Esophagus squamous epithelium (tissue), 5 donors: Measurements from ENCODE around the gene SULT2B1. TPM values are rescaled to one million over a fixed set of nuclear protein-coding genes. Genes with fewer than 3 reads are reported as not detected.

Experiments used
- DNase-seq: peaks from one replicate; lab custom pipeline; 2025; lab: John Stamatoyannopoulos, UW
- H3K27ac ChIP-seq, 4 donors: fragments of 200-600 bp; sonication (generic); one replicate each; pipeline ENCODE4 v1.5.1; 2016 to 2019; ENCODE audit warnings: mild to moderate bottlenecking in 1 of 4
- H3K27me3 ChIP-seq, 4 donors: fragments of 200-600 bp; sonication (generic); 1 replicate in 3 of 4; 2 replicates in 1 of 4; pipeline versions ENCODE4 v1.5.1 to v1.6.0; 2017 to 2021; ENCODE audit warnings: antibody characterized with exemption in 1 of 4
- H3K36me3 ChIP-seq, 3 donors: fragments of 200-600 bp; sonication (generic); one replicate each; pipeline ENCODE4 v1.5.1; 2016 to 2019
- H3K4me1 ChIP-seq, 3 donors: fragments of 200-600 bp; sonication (generic); one replicate each; pipeline ENCODE4 v1.5.1; 2017 to 2019
- H3K4me3 ChIP-seq, 4 donors: fragments of 200-600 bp; sonication (generic); 1 replicate in 3 of 4; 2 replicates in 1 of 4; pipeline ENCODE4 v1.5.1; 2016 to 2019; ENCODE audit warnings: mild to moderate bottlenecking in 2 of 4, moderate library complexity in 1 of 4
- H3K9me3 ChIP-seq, 3 donors: fragments of 200-600 bp; sonication (generic); one replicate each; pipeline ENCODE4 v1.5.1; 2016 to 2019
- POLR2A ChIP-seq, 4 donors: fragments of 450-650 bp; IDR thresholded peaks; one replicate each; pipeline ENCODE4 v1.6.1; 2017; ENCODE audit warnings: antibody characterized with exemption in 4 of 4, mild to moderate bottlenecking in 4 of 4, moderate library complexity in 3 of 4
- WGBS, 2 donors: methylation state at CpG; one replicate each; pipeline ENCODE4 v1.1.5; 2018; 5-methylcytosine and 5-hydroxymethylcytosine counted together
- intact Hi-C: fragments of 100-400 bp; cut with DNase I; formaldehyde crosslinking; loops from one replicate; pipeline ENCODE4 v1.15.0; 2022
- total RNA-seq, 4 donors: library from RNA; depleted of rRNA; stranded (reverse); fragments of >200 nt; gene quantifications; one replicate each; pipeline ENCODE4 v1.1.0, GENCODE V29; 2016
- TF ChIP-seq, protein P1 (sequence below), 6 experiments: fragments of 450-650 bp in 4 of 6; fragments of 200-600 bp in 2 of 6; sonication (generic) in 2 of 6; IDR thresholded peaks; one replicate each; pipeline ENCODE4 v1.5.1; 2016 to 2019; ENCODE audit warnings: antibody characterized with exemption in 6 of 6, mild to moderate bottlenecking in 4 of 6, moderate library complexity in 4 of 6
- donor health status: DM: yes; HTN: yes; CAD: no.

The SULT2B1 gene
- total RNA-seq, 4 donors from 2014 or later = 84.8 to 253 (median 150) TPM

GRCh38 chr19:48578891-48579290 lies 26.9 kb downstream of the SULT2B1 start:
- intact Hi-C loops = no loop called here
- TF ChIP-seq POLR2A (IDR thresholded peaks at IDR 0.05) = no peak
- TF ChIP-seq, protein P1, sequence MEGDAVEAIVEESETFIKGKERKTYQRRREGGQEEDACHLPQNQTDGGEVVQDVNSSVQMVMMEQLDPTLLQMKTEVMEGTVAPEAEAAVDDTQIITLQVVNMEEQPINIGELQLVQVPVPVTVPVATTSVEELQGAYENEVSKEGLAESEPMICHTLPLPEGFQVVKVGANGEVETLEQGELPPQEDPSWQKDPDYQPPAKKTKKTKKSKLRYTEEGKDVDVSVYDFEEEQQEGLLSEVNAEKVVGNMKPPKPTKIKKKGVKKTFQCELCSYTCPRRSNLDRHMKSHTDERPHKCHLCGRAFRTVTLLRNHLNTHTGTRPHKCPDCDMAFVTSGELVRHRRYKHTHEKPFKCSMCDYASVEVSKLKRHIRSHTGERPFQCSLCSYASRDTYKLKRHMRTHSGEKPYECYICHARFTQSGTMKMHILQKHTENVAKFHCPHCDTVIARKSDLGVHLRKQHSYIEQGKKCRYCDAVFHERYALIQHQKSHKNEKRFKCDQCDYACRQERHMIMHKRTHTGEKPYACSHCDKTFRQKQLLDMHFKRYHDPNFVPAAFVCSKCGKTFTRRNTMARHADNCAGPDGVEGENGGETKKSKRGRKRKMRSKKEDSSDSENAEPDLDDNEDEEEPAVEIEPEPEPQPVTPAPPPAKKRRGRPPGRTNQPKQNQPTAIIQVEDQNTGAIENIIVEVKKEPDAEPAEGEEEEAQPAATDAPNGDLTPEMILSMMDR (IDR thresholded peaks at IDR 0.05) = no peak
- Histone ChIP-seq H3K36me3 (peaks cover 0 to 49% (median 0%) of the 10 kb centered on the region in 3 donors), H3K27ac (no peak overlapping the region), H3K27me3 (no peaks in the 10 kb centered on the region), H3K4me3 (no peak overlapping the region), H3K4me1 (peaks cover 4 to 34% (median 15%) of the 10 kb centered on the region in 3 donors), H3K9me3 (no peaks in the 10 kb centered on the region)
- WGBS, 2 donors = 45 to 53% methylated on average over 3 of the region's 3 CpGs
- DNase-seq = no peak

DNA sequence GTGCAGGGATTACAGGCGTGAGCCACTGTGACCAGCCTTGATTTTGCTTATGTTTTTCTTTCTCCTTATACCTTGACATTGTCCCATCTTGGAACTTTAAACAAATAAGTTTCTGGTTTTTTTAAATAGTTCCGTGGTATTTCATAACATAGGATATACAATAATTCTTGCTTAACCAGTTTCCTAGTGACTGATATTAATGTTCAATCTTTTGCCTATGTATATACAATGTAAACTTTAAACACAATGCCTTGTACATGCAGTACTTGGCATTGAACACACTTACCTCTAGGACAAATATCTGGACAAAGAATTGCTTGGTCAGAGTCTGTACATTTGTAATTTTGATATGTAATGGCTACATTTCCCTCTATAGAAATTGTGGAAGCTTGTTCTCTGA lies 30.2 kb downstream of the SULT2B1 start:
- H3K36me3 ChIP-seq = peaks cover 0 to 40% (median 0%) of the 10 kb centered on the region in 3 donors
- DNase-seq = no peak
- peaks cover 7 to 41% (median 18%) of the 10 kb centered on the region in 3 donors for H3K4me1 ChIP-seq
- 37 to 58% methylated on average over 2 of the region's 2 CpGs for WGBS, 2 donors
- no peaks in the 10 kb centered on the region for H3K27me3 ChIP-seq
- H3K27ac ChIP-seq = peak overlapping the region; percentile 49 to 80 (median 71)
- TF ChIP-seq POLR2A (IDR thresholded peaks at IDR 0.05) = no peak
- TF ChIP-seq, protein P1 (IDR thresholded peaks at IDR 0.05) = no peak
- no peaks in the 10 kb centered on the region for H3K9me3 ChIP-seq
- no peak overlapping the region for H3K4me3 ChIP-seq
- intact Hi-C loops = no loop called here

DNA sequence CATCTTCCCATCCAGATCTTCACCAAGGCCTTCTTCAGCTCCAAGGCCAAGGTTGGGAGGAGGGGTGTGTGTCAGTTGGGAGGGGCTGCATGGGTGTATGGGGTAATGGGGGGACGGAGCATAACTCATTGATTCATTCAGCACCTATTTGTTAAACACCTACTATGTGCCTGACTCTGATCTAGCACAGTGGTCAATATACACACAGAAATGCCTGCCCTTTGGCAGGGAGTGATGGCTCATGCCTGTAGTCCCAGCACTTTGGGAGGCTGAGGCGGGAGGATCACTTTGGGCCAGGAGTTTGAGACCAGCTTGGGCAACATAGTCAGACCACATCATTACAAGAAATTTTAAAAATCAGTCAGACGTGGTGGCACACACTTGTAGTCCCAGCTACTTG lies 35.4 kb downstream of the SULT2B1 start:
- Histone ChIP-seq H3K27me3 (no peaks in the 10 kb centered on the region), H3K4me1 (peaks cover 7 to 46% (median 24%) of the 10 kb centered on the region in 3 donors), H3K27ac (no peak overlapping the region), H3K9me3 (no peaks in the 10 kb centered on the region), H3K36me3 (peaks cover 0 to 26% (median 0%) of the 10 kb centered on the region in 3 donors), H3K4me3 (no peak overlapping the region)
- 85 to 86% methylated on average over 1 to 2 of the region's 3 CpGs for WGBS, 2 donors
- TF ChIP-seq POLR2A (IDR thresholded peaks at IDR 0.05) = no peak
- TF ChIP-seq, protein P1 (IDR thresholded peaks at IDR 0.05) = no peak
- intact Hi-C loops = no loop called here
- DNase-seq = no peak

DNA sequence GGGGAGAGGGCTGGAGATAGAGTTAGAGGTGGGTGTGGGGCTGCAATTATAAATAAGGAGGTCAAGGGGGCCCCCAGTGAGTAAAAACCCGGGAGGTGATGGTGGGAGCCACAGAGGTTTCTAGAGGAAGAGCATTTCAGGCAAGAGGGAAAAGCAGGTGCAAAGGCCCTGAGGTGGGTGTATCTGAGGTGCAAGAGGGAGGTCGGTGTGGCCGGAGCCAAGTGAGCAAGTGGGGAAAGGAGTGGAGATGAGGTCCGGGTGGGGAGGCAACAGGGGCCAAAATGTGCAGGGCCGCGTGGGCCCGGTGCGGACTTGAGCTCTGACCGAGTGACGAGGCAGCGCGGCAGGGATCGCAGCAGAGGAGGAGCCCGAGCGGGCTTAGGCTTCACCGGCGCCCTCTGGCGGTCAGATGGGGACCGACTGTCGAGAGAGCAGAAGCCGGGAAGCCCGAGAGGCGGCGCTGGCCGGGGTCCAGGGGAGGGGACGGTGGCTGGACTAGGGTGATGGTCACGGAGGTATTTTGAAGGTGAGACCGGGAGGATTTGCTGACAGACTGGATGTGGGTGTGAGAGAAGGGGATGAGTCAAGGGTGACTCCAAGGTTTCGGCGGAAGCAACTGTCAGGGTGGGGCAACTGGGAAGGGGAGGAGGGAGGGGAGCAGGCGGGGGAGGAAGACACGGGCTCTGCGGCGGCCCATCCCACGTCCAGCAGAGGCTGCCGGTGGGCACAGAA lies 36.9 kb downstream of the SULT2B1 start:
- WGBS, 2 donors = 3 to 5% methylated on average over 34 of the region's 36 CpGs
- H3K27ac ChIP-seq = peak overlapping the region; percentile 53 to 74 (median 68)
- peak overlapping the region in 3 of 4 donors; percentile 31 to 70 (median 35) for H3K4me3 ChIP-seq

More for the DNA sequence above, 36.9 kb downstream of the SULT2B1 start:
- H3K36me3 ChIP-seq = peaks cover 0 to 41% (median 0%) of the 10 kb centered on the region in 3 donors
- H3K4me1 ChIP-seq = peaks cover 4 to 31% (median 16%) of the 10 kb centered on the region in 3 donors
- no peaks in the 10 kb centered on the region for H3K27me3 ChIP-seq
- intact Hi-C loops = loop anchor here (2.0 kb wide), 1 partner anchor 80 kb away; no protein-coding TSS in a partner anchor
- H3K9me3 ChIP-seq = no peaks in the 10 kb centered on the region
- no peak for TF ChIP-seq POLR2A (IDR thresholded peaks at IDR 0.05)
- TF ChIP-seq, protein P1 (IDR thresholded peaks at IDR 0.05) = peak; percentile 76 to 97 (median 94)
- DNase-seq = no peak
